Thymus (tissue), 11 donors: ENCODE data around the gene TESK2. TPM values are rescaled to one million over a fixed set of nuclear protein-coding genes. Genes with fewer than 3 reads are reported as not detected.

ENCODE experiments used
- DNase-seq, 9 donors: peaks; one replicate each; pipeline ENCODE4 v3.0.0-alpha.2; 2013; ENCODE audit warnings: low spot score in 9 of 9, low read depth in 6 of 9, missing footprints in 1 of 9
- H3K27ac ChIP-seq, 2 donors: one replicate each; pipeline ENCODE4 v1.5.1; 2013; ENCODE audit warnings: control low read depth in 1 of 2, low read depth in 1 of 2, low read length in 1 of 2, mild to moderate bottlenecking in 1 of 2, moderate library complexity in 1 of 2
- H3K27me3 ChIP-seq, 2 donors: one replicate each; pipeline ENCODE4 v1.5.1; 2013; ENCODE audit warnings: low read length in 1 of 2; ENCODE audit not compliant: control insufficient read depth in 2 of 2, insufficient read depth in 1 of 2
- H3K36me3 ChIP-seq, 2 donors: one replicate each; pipeline ENCODE4 v1.5.1; 2013; ENCODE audit warnings: low read length in 1 of 2, mild to moderate bottlenecking in 1 of 2, moderate library complexity in 1 of 2; ENCODE audit not compliant: control insufficient read depth in 2 of 2, insufficient read depth in 2 of 2
- H3K4me1 ChIP-seq, 2 donors: one replicate each; pipeline ENCODE4 v1.5.1; 2013; ENCODE audit warnings: low read length in 2 of 2; ENCODE audit not compliant: control insufficient read depth in 2 of 2, insufficient read depth in 2 of 2
- H3K4me3 ChIP-seq, 2 donors: one replicate each; pipeline ENCODE4 v1.5.1; 2013; ENCODE audit warnings: low read length in 2 of 2, control low read depth in 1 of 2, mild to moderate bottlenecking in 1 of 2
- H3K9me3 ChIP-seq, 2 donors: one replicate each; pipeline ENCODE4 v1.5.1; 2013; ENCODE audit warnings: low read length in 1 of 2, mild to moderate bottlenecking in 1 of 2; ENCODE audit not compliant: control insufficient read depth in 2 of 2, insufficient read depth in 1 of 2
- WGBS: extraction: QIAGEN DNeasy Blood & Tissue Kit; methylation state at CpG from one replicate; pipeline ENCODE4 v1.1.7; 2013; 5-methylcytosine and 5-hydroxymethylcytosine counted together
- polyA plus RNA-seq: library from polyadenylated mRNA; stranded (reverse); fragments of 200-250 nt; gene quantifications from one replicate; pipeline ENCODE4 v1.2.3, GENCODE V29; 2013
- total RNA-seq: library from RNA; stranded (reverse); fragments of 120-200 nt; gene quantifications from one replicate; pipeline ENCODE4 v1.2.4, GENCODE V29; 2013
- donor health status: healthy.

TESK2 gene
- total and polyA plus RNA-seq, 2 donors = 3.9 to 6.6 TPM

- Histone ChIP-seq H3K27ac (no peak overlapping the region), H3K4me1 (no peaks in the 10 kb centered on the region), H3K36me3 (no peaks in the 10 kb centered on the region), H3K4me3 (no peak overlapping the region), H3K9me3 (no peaks in the 10 kb centered on the region), H3K27me3 (no peaks in the 10 kb centered on the region)
- WGBS = 98% methylated on average over 6 of the region's 6 CpGs
- DNase-seq = no peak
These were observed 80.0 kb downstream of the TESK2 start for GRCh38 chr1:45410850-45411509.

GRCh38 chr1:45409276-45409675 lies 81.7 kb downstream of the TESK2 start:
- H3K36me3 ChIP-seq = no peaks in the 10 kb centered on the region
- 51% methylated on average over 1 of the region's 1 CpG for WGBS
- H3K4me1 ChIP-seq = no peaks in the 10 kb centered on the region

DNA sequence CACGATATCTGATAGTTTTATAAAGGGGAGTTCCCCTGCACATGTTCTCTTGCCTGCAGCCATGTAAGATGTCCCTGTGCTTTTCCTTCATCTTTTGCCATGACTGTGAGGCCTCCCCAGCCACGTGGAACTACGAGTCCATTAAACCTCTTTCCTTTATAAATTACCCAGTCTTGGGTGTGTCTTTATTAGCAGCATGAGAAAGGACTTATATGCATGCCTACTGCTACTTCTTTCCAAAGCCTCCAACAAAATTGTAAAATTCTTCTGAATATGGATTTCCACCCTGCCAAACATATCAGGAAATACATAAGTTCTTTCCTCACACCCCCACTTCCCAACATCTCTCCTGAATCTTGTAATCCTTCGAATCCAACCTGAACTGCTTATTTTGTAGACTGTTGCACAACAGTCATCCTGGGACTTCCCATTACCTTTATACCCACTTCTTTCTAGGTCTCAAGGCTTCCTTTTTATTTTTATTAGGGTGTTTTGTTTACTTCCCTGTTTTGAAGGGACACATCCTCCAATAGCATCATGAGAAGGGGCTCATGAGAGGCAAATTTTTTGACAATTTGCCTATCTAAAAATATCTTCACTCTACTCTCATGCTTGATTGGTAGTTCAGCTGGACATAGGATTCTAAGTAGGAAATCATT lies 83.2 kb downstream of the TESK2 start:
- H3K4me3 ChIP-seq = no peak overlapping the region
- no peak for DNase-seq
- no peak overlapping the region for H3K27ac ChIP-seq
- no peaks in the 10 kb centered on the region for H3K27me3 ChIP-seq
- H3K4me1 ChIP-seq = no peaks in the 10 kb centered on the region
- H3K36me3 ChIP-seq = no peaks in the 10 kb centered on the region
- H3K9me3 ChIP-seq = no peaks in the 10 kb centered on the region
- 92% methylated on average over 4 of the region's 4 CpGs for WGBS

More at GRCh38 chr1:45409276-45409675, 81.7 kb downstream of the TESK2 start:
- Histone ChIP-seq H3K9me3 (no peaks in the 10 kb centered on the region), H3K4me3 (no peak overlapping the region), H3K27me3 (no peaks in the 10 kb centered on the region), H3K27ac (no peak overlapping the region)
- no peak for DNase-seq

DNA sequence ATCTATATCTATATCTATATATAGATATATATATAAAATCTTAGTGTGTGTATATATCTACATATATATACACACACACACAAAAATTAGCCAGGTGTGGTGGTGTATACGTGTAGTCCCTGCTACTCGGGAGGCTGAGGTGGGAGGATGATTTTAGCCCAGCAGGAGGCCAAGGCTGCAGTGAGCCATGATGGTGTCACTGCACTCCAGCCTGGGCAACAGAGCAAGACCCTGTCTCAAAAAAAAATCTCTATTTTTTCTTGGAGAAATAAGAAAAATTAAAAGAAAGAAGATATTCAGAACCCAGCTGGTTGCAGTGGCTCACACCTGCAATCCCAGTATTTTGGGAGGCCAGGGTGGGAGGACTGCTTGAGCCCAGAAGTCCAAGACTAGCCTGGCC lies 85.3 kb downstream of the TESK2 start:
- DNase-seq = no peak
- 99% methylated on average over 2 of the region's 2 CpGs for WGBS
- Histone ChIP-seq H3K4me1 (no peaks in the 10 kb centered on the region), H3K36me3 (no peaks in the 10 kb centered on the region), H3K27me3 (no peaks in the 10 kb centered on the region), H3K4me3 (no peak overlapping the region), H3K27ac (no peak overlapping the region), H3K9me3 (no peaks in the 10 kb centered on the region)

- no peak overlapping the region for H3K27ac ChIP-seq
- no peaks in the 10 kb centered on the region for H3K4me1 ChIP-seq
- H3K9me3 ChIP-seq = no peaks in the 10 kb centered on the region
- no peak for DNase-seq
- H3K4me3 ChIP-seq = no peak overlapping the region
- WGBS = 92% methylated on average over 1 of the region's 1 CpG
- no peaks in the 10 kb centered on the region for H3K36me3 ChIP-seq
- H3K27me3 ChIP-seq = no peaks in the 10 kb centered on the region
These were observed 87.2 kb downstream of the TESK2 start for GRCh38 chr1:45403718-45404117.

GRCh38 chr1:45403298-45403697 lies 87.7 kb downstream of the TESK2 start:
- no peak overlapping the region for H3K27ac ChIP-seq
- H3K36me3 ChIP-seq = no peaks in the 10 kb centered on the region
- no peak overlapping the region for H3K4me3 ChIP-seq
- H3K4me1 ChIP-seq = no peaks in the 10 kb centered on the region
- H3K27me3 ChIP-seq = no peaks in the 10 kb centered on the region
- no peak for DNase-seq
- no peaks in the 10 kb centered on the region for H3K9me3 ChIP-seq
- 96% methylated on average over 3 of the region's 3 CpGs for WGBS

- Histone ChIP-seq H3K9me3 (no peaks in the 10 kb centered on the region), H3K4me3 (no peak overlapping the region), H3K36me3 (no peaks in the 10 kb centered on the region), H3K27me3 (no peaks in the 10 kb centered on the region), H3K4me1 (no peaks in the 10 kb centered on the region), H3K27ac (no peak overlapping the region)
- 96% methylated on average over 2 of the region's 2 CpGs for WGBS
- no peak for DNase-seq
These were observed 89.4 kb downstream of the TESK2 start for GRCh38 chr1:45401524-45401923.

GRCh38 chr1:45400049-45400448 lies 90.9 kb downstream of the TESK2 start:
- WGBS = 97% methylated on average over 3 of the region's 3 CpGs
- no peaks in the 10 kb centered on the region for H3K4me1 ChIP-seq
- no peaks in the 10 kb centered on the region for H3K27me3 ChIP-seq
- no peaks in the 10 kb centered on the region for H3K36me3 ChIP-seq
- no peaks in the 10 kb centered on the region for H3K9me3 ChIP-seq
- no peak for DNase-seq
- H3K27ac ChIP-seq = no peak overlapping the region
- no peak overlapping the region for H3K4me3 ChIP-seq

DNA sequence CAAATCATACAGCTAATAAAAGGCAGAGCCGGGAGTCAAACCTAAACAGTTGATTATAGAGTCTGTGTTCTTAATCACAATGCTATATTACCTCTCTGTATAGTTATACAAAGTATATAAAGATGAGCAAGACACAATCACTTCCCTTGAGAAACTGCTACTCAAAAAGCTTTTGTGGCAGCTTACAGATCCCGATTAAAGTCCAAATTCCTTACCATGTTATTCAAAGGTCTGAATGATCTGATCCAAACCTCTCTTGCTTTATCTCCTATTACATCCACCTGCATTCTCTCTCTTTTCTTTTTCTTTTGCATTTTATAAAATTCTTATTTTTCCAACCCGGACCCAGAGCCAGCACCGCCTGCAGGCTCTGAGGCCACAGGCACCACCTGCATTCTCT lies 93.7 kb downstream of the TESK2 start:
- Histone ChIP-seq H3K27ac (no peak overlapping the region), H3K4me3 (no peak overlapping the region), H3K27me3 (no peaks in the 10 kb centered on the region), H3K9me3 (no peaks in the 10 kb centered on the region), H3K4me1 (peaks cover 0 to 5% of the 10 kb centered on the region in 2 donors), H3K36me3 (no peaks in the 10 kb centered on the region)
- 98% methylated on average over 4 of the region's 4 CpGs for WGBS
- no peak for DNase-seq
